Islet of Langerhans (tissue), 1 donor: Measurements from ENCODE around the gene IQCF2.
"Not testable (repeated sequence)": the region's sequence is repeated elsewhere in the genome, so short reads cannot be mapped to it uniquely, and the experiment has no call there.

ENCODE experiments used
- FAIRE-seq: peaks from one replicate; lab custom pipeline; 2011; peaks lifted over from hg19 to GRCh38; lab: Jason Lieb, UNC

IQCF2 gene

GRCh38 chr3:51879937-51880336 is 18.5 kb downstream of the IQCF2 start:
- no peak for FAIRE-seq

GRCh38 chr3:51886447-51886846 is 25.0 kb downstream of the IQCF2 start:
- FAIRE-seq: no peak

- FAIRE-seq: no peak
Observed at GRCh38 chr3:51887620-51888019, 26.2 kb downstream of the IQCF2 start.

DNA sequence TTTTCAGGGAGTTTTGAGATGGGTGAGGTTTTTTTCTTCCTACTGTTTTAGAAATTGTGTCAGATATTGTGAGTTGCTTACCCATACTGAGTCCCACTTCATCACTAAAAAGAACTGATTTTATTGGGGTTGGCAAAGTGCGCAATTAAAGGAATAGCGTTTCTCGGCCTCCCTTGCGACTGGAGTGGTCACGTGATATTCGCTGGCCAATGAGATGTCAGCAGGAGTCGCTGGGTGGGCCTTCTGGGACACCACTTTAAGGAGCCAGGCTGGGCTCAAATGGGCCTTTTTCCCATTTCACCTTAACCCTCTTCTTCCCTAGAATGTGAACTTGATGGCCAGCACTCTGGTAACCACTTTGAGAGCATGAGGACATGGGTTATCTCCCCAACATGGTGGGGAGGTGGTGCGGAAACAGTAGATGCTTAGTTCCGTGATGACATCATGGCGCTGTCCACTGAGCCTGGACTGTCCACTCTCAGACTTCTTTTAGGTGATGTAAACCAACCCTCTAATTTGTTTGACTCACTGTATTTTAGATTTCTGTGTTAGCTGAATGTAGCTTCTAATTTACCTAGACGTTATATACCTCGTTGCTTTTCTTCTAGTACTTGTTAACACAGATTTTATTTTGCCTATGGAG is 27.2 kb downstream of the IQCF2 start:
- FAIRE-seq: no peak

- FAIRE-seq: no peak
Observed at GRCh38 chr3:51891242-51892039, 30.0 kb downstream of the IQCF2 start.

DNA sequence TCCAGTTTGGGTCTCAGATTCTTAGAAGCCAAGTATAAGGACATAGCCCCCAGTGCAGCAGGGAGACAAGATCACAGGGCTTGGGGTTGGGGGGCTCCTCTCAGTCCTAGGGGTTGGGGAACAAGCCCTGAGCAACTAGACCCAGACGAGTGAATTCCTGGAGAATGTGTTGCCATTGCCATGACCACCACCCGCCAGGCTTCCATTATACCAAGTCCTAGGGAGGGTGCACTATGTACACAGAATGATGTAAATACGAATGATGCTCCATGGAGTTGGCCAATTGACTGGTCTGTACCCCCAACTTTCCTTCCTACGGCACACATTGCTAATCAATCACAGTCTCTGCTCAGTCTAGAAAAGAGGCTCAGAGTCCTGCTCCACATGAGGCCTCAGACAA is 33.0 kb downstream of the IQCF2 start:
- FAIRE-seq: no peak

- FAIRE-seq: no peak
Observed at GRCh38 chr3:51894939-51895338, 33.5 kb downstream of the IQCF2 start.

GRCh38 chr3:51896607-51897305 is 35.3 kb downstream of the IQCF2 start:
- no peak for FAIRE-seq

- FAIRE-seq: no peak
Observed at GRCh38 chr3:51897391-51897790, 36.0 kb downstream of the IQCF2 start.

GRCh38 chr3:51900043-51900442 is 38.6 kb downstream of the IQCF2 start:
- not testable (repeated sequence) for FAIRE-seq

- FAIRE-seq: not testable (repeated sequence)
Observed at GRCh38 chr3:51902361-51902760, 40.9 kb downstream of the IQCF2 start.

DNA sequence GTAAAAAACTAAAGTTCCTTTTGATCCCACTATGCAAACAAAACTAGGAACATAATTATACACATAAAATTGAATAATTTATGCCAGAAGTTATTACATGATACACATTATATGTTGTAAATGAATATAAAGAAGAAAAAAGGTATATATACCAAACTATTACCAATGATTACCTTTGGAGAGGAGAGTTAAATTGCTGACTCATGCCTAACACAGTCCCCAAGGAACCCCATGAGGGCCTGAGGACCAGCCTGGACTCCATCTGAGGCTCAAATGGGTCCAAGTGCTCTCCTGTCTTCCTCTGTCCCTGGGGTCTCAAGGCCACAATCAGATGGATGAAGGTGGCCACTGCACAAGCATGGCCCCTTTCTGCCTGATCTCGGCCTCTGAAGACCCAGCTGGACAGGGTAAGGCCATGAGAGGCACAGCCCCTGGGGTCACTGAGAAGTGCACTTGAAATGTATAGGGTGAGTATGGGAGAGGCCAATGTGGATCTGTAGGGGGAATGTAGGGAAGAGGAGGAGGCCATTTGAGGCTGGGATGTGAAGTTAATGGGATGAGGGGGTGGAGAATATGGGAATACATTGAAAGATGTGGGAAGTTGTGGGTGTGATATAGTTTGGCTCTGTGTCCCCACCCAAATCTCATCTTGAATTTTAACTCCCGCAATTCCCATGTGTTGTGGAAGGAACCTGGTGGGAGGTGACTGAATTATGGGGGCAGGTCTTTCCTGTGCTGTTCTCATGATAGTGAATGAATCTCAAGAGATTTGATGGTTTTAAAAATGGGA is 42.8 kb downstream of the IQCF2 start:
- no peak for FAIRE-seq

- FAIRE-seq: no peak
Observed at GRCh38 chr3:51908026-51908425, 46.6 kb downstream of the IQCF2 start.
